ENCODE data around the gene ZNRF3.

DNA sequence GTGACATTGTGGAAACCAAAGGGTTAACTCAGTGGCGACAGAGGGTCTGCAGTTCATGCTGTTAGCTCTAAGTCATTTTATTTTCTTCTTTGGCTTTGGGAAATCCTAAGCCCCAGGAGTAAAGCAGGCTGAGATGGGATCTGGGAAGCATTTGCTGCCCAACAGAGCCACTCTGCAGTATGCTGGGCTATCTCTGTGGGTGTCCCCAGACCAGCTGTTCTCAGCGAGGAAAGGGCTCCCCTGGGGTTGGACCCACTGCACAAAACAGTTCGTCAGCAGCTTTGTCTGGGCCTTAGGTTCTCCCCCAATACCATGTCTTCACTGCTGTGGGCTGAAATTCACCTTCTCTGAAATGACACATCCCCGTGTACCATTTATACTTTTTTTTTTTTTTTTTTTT lies 223.5 kb downstream of the ZNRF3 start:
- TF ChIP-seq, protein P1, sequence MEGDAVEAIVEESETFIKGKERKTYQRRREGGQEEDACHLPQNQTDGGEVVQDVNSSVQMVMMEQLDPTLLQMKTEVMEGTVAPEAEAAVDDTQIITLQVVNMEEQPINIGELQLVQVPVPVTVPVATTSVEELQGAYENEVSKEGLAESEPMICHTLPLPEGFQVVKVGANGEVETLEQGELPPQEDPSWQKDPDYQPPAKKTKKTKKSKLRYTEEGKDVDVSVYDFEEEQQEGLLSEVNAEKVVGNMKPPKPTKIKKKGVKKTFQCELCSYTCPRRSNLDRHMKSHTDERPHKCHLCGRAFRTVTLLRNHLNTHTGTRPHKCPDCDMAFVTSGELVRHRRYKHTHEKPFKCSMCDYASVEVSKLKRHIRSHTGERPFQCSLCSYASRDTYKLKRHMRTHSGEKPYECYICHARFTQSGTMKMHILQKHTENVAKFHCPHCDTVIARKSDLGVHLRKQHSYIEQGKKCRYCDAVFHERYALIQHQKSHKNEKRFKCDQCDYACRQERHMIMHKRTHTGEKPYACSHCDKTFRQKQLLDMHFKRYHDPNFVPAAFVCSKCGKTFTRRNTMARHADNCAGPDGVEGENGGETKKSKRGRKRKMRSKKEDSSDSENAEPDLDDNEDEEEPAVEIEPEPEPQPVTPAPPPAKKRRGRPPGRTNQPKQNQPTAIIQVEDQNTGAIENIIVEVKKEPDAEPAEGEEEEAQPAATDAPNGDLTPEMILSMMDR (IDR thresholded peaks at IDR 0.05), result no peak
- no peak for TF ChIP-seq POLR2A (IDR thresholded peaks at IDR 0.05)
